HUES6 (cell line): ENCODE measurements around the gene LCE2A.

Experiments
- H3K27ac ChIP-seq: 2 replicates; pipeline ENCODE4 v1.7.0; 2013; ENCODE audit warnings: low read depth, mild to moderate bottlenecking, low read length, inconsistent platforms
- H3K27me3 ChIP-seq: 2 replicates; pipeline ENCODE4 v1.6.1; 2013; ENCODE audit warnings: low read length; ENCODE audit not compliant: control insufficient read depth, insufficient read depth
- H3K36me3 ChIP-seq: 2 replicates; pipeline ENCODE4 v1.6.1; 2013; ENCODE audit warnings: low read length; ENCODE audit not compliant: control insufficient read depth, insufficient read depth
- H3K4me1 ChIP-seq: 2 replicates; pipeline ENCODE4 v1.6.1; 2013; ENCODE audit warnings: low read length; ENCODE audit not compliant: control insufficient read depth, insufficient read depth
- H3K4me3 ChIP-seq: 2 replicates; pipeline ENCODE4 v1.5.1; 2013; ENCODE audit warnings: low read depth, low read length
- H3K9ac ChIP-seq: one replicate; pipeline ENCODE4 v1.6.1; 2013; ENCODE audit warnings: mild to moderate bottlenecking, low read length
- H3K9me3 ChIP-seq: 2 replicates; pipeline ENCODE4 v1.6.1; 2013; ENCODE audit warnings: low read depth, low read length; ENCODE audit not compliant: control insufficient read depth, insufficient read depth

The LCE2A gene

DNA sequence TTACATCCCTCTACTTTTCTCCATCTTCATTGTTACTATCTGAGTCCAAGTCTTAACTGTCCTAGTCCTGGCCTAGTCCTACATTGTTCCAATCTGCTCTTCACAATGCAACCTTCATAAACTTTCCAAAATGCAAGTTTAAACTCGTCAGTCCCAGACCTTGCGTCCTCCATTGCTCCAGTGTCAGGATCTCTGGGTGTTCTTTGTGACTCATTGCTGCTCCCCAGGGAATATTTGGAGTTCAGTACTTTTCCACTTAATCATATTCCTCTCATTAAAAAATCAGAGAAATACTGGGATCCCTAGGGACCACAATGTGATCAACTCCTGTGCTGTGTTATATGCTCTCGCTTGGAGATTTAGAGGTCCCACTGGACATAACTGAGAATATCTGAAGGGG is 41.7 kb downstream of the LCE2A start:
- Histone ChIP-seq H3K9me3 (peaks cover 31% of the 10 kb centered on the region; the same call in 1 of the 2 replicates), H3K27ac (no peak overlapping the region), H3K36me3 (no peaks in the 10 kb centered on the region), H3K4me1 (no peaks in the 10 kb centered on the region), H3K27me3 (peaks cover 7% of the 10 kb centered on the region; the same call in 1 of the 2 replicates), H3K4me3 (no peak overlapping the region), H3K9ac (no peak overlapping the region)

- Histone ChIP-seq H3K9me3 (peaks cover 31% of the 10 kb centered on the region; the same call in 1 of the 2 replicates), H3K4me1 (no peaks in the 10 kb centered on the region), H3K9ac (no peak overlapping the region), H3K36me3 (no peaks in the 10 kb centered on the region), H3K4me3 (no peak overlapping the region), H3K27me3 (peaks cover 4% of the 10 kb centered on the region; the same call in 1 of the 2 replicates), H3K27ac (no peak overlapping the region)
Observed at GRCh38 chr1:152741656-152742055, 43.5 kb downstream of the LCE2A start.

DNA sequence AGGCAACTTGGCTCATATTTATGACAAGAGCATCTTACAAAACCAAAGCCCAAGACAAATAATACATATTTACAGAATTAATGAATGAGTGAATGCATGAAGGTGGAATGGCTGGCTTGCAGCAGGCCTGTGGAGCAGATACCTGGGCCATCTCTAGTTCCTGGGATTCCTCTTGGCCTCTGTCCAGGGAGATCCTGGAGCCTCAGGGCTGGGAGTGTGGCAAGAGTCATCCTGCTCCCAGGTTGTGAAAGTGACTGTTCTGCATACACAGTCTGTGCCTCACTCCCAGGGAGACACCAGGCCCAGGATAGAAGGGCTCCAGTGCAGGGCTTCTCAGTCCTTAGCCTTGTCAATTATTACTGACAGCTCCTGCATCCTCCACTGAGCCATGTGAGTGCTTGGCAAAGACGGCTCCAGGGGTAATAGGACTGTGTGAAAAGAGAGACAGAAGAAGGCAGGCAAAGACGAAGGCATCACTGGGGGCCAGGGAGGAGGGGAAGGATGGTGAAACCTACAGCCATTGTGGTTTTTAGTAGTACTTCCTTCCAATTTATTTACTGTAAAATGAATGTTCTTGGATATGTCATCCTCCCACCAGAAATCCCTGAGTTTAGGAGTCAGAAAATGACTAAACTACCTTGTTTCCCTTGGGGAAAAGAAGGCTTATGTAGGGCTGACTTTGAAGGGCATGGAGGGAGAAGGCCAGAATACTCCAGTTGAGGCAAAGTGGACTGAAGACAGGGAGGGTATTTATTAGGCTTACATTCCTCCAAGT is 45.4 kb downstream of the LCE2A start:
- no peak overlapping the region for H3K4me3 ChIP-seq
- H3K36me3 ChIP-seq, result no peaks in the 10 kb centered on the region
- H3K9ac ChIP-seq, result no peak overlapping the region
- H3K9me3 ChIP-seq, result peaks cover 32% of the 10 kb centered on the region; the same call in 1 of the 2 replicates
- no peaks in the 10 kb centered on the region for H3K27me3 ChIP-seq
- no peak overlapping the region for H3K27ac ChIP-seq
- H3K4me1 ChIP-seq, result no peaks in the 10 kb centered on the region

- no peaks in the 10 kb centered on the region for H3K36me3 ChIP-seq
- no peak overlapping the region for H3K9ac ChIP-seq
- no peak overlapping the region for H3K4me3 ChIP-seq
- H3K4me1 ChIP-seq, result no peaks in the 10 kb centered on the region
- H3K9me3 ChIP-seq, result peaks cover 34% of the 10 kb centered on the region; the same call in 1 of the 2 replicates
- no peak overlapping the region for H3K27ac ChIP-seq
- H3K27me3 ChIP-seq, result peaks cover 3% of the 10 kb centered on the region; the same call in 1 of the 2 replicates
Observed at GRCh38 chr1:152745289-152745704, 47.2 kb downstream of the LCE2A start.

- no peaks in the 10 kb centered on the region for H3K36me3 ChIP-seq
- H3K27ac ChIP-seq, result no peak overlapping the region
- no peak overlapping the region for H3K9ac ChIP-seq
- no peaks in the 10 kb centered on the region for H3K4me1 ChIP-seq
- H3K4me3 ChIP-seq, result no peak overlapping the region
- peaks cover 40% of the 10 kb centered on the region; the same call in 1 of the 2 replicates for H3K9me3 ChIP-seq
- peaks cover 8% of the 10 kb centered on the region; the same call in 1 of the 2 replicates for H3K27me3 ChIP-seq
Observed at GRCh38 chr1:152745765-152746444, 47.8 kb downstream of the LCE2A start.

DNA sequence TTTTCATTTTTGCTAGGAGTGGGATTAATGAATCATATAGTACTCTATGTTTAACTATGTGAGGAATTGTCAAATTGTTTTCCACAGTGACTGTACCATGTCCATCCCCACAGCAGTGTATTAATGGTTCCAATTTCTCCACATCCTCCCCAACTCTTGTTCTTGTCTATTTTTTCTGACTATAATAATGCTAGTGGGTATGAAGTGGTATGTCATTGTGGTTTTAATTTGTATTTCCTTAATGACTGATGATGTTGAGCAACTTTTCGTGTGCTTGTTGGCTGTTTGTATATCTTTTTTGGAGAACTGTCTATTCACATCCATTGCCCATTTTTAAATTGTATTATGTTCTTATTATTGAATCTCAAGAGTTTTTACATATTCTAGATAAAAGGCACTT is 49.7 kb downstream of the LCE2A start:
- H3K9ac ChIP-seq, result no peak overlapping the region
- peaks cover 33% of the 10 kb centered on the region; the same call in 1 of the 2 replicates for H3K9me3 ChIP-seq
- peaks cover 11% of the 10 kb centered on the region; the same call in 1 of the 2 replicates for H3K27me3 ChIP-seq
- H3K36me3 ChIP-seq, result no peaks in the 10 kb centered on the region
- no peak overlapping the region for H3K27ac ChIP-seq
- no peak overlapping the region for H3K4me3 ChIP-seq
- no peaks in the 10 kb centered on the region for H3K4me1 ChIP-seq
